Colonic mucosa (tissue), 4 donors: ENCODE results near the gene C12orf75. TPM values are rescaled to one million over a fixed set of nuclear protein-coding genes. Genes with fewer than 3 reads are reported as not detected.

Source experiments
- DNase-seq: peaks from one replicate; pipeline ENCODE4 v3.0.0-alpha.2; 2020
- H3K27ac ChIP-seq: fragments of 200-600 bp; one replicate; pipeline ENCODE4 v1.8.0; 2021
- H3K27me3 ChIP-seq: fragments of 200-600 bp; one replicate; pipeline ENCODE4 v1.8.0; 2021
- H3K36me3 ChIP-seq: fragments of 200-600 bp; one replicate; pipeline ENCODE4 v1.8.0; 2021
- H3K4me1 ChIP-seq: fragments of 200-600 bp; one replicate; pipeline ENCODE4 v1.8.0; 2021; ENCODE audit warnings: mild to moderate bottlenecking
- H3K4me3 ChIP-seq: fragments of 200-600 bp; one replicate; pipeline ENCODE4 v1.8.0; 2021
- H3K9ac ChIP-seq, 2 donors: one replicate each; pipeline ENCODE4 v1.7.0; 2013; ENCODE audit warnings: control low read depth in 2 of 2, low read depth in 2 of 2, low read length in 2 of 2
- H3K9me3 ChIP-seq: fragments of 200-600 bp; one replicate; pipeline ENCODE4 v1.8.0; 2021
- CTCF ChIP-seq: fragments of 200-600 bp; IDR thresholded peaks from one replicate; pipeline ENCODE4 v1.8.0; 2022; ENCODE audit warnings: antibody characterized with exemption, mild to moderate bottlenecking
- intact Hi-C: fragments of 100-400 bp; cut with DNase I; formaldehyde crosslinking; loops from one replicate; pipeline ENCODE4 v1.14.1; 2022
- total RNA-seq, 2 donors: library from RNA; stranded (reverse); fragmentation: NEBNext Ultra II Directional in 1 of 2; extraction: Animal tissue kit (Norgen Biotek cat#: 25700) in 1 of 2; gene quantifications; one replicate each; pipeline ENCODE4 v1.2.1, GENCODE V29; 2021
- donor health status: healthy.
- donor health status: DM: no; HTN: no; CAD: no.
- donor health status: DM: no; HTN: no; CAD: no.

C12orf75 gene
- total RNA-seq, 2 donors from 2014 or later = 77.9 to 109 TPM

GRCh38 chr12:105377077-105377476 lies 46.6 kb downstream of the C12orf75 start:
- no peak overlapping the region for H3K9ac ChIP-seq
- no peaks in the 10 kb centered on the region for H3K36me3 ChIP-seq
- no peaks in the 10 kb centered on the region for H3K4me1 ChIP-seq
- no peak for DNase-seq
- no peaks in the 10 kb centered on the region for H3K9me3 ChIP-seq
- no peak overlapping the region for H3K4me3 ChIP-seq
- H3K27me3 ChIP-seq = no peaks in the 10 kb centered on the region
- intact Hi-C loops = no loop called here
- H3K27ac ChIP-seq = no peak overlapping the region
- TF ChIP-seq CTCF = no peak

GRCh38 chr12:105378911-105379310 lies 48.4 kb downstream of the C12orf75 start:
- no peaks in the 10 kb centered on the region for H3K27me3 ChIP-seq
- no peak overlapping the region for H3K9ac ChIP-seq
- no peak for DNase-seq
- no peak overlapping the region for H3K27ac ChIP-seq
- H3K36me3 ChIP-seq = no peaks in the 10 kb centered on the region
- TF ChIP-seq CTCF = no peak
- H3K4me3 ChIP-seq = no peak overlapping the region
- no peaks in the 10 kb centered on the region for H3K9me3 ChIP-seq
- no peaks in the 10 kb centered on the region for H3K4me1 ChIP-seq
- intact Hi-C loops = no loop called here

GRCh38 chr12:105382771-105383622 lies 52.5 kb downstream of the C12orf75 start:
- Histone ChIP-seq H3K27ac (no peak overlapping the region), H3K36me3 (no peaks in the 10 kb centered on the region), H3K27me3 (no peaks in the 10 kb centered on the region), H3K4me1 (no peaks in the 10 kb centered on the region), H3K9me3 (no peaks in the 10 kb centered on the region), H3K4me3 (no peak overlapping the region), H3K9ac (no peak overlapping the region)
- DNase-seq = peak; percentile 40
- intact Hi-C loops = loop anchor here (5.0 kb wide), 1 partner anchor 106 kb away; no protein-coding TSS in a partner anchor
- TF ChIP-seq CTCF = peak; percentile 76

- no peak for DNase-seq
- intact Hi-C loops = loop anchor here (5.0 kb wide), 1 partner anchor 107 kb away; no protein-coding TSS in a partner anchor
- H3K27me3 ChIP-seq = no peaks in the 10 kb centered on the region
- H3K4me1 ChIP-seq = no peaks in the 10 kb centered on the region
- H3K9ac ChIP-seq = no peak overlapping the region
- H3K27ac ChIP-seq = no peak overlapping the region
- H3K4me3 ChIP-seq = no peak overlapping the region
- H3K9me3 ChIP-seq = no peaks in the 10 kb centered on the region
- no peaks in the 10 kb centered on the region for H3K36me3 ChIP-seq
- no peak for TF ChIP-seq CTCF
Observed at GRCh38 chr12:105384220-105384619, 53.7 kb downstream of the C12orf75 start.

- H3K27ac ChIP-seq = no peak overlapping the region
- no peaks in the 10 kb centered on the region for H3K27me3 ChIP-seq
- no peak overlapping the region for H3K4me3 ChIP-seq
- TF ChIP-seq CTCF = no peak
- H3K9me3 ChIP-seq = no peaks in the 10 kb centered on the region
- no peak overlapping the region for H3K9ac ChIP-seq
- no peak for DNase-seq
- H3K36me3 ChIP-seq = no peaks in the 10 kb centered on the region
- intact Hi-C loops = loop anchor here (5.0 kb wide), 1 partner anchor 108 kb away; no protein-coding TSS in a partner anchor
- H3K4me1 ChIP-seq = no peaks in the 10 kb centered on the region
Observed at GRCh38 chr12:105384916-105385535, 54.5 kb downstream of the C12orf75 start.
